SW 1271 (cell line): Measurements from ENCODE around the gene BPIFB2.
"Not testable (repeated sequence)": the region's sequence is repeated elsewhere in the genome, so short reads cannot be mapped to it uniquely, and the experiment has no call there.

ENCODE experiments used
- DNase-seq, 2 experiments: peaks; one replicate each; lab custom pipeline; 2025; lab: John Stamatoyannopoulos, UW

The BPIFB2 gene, protein sequence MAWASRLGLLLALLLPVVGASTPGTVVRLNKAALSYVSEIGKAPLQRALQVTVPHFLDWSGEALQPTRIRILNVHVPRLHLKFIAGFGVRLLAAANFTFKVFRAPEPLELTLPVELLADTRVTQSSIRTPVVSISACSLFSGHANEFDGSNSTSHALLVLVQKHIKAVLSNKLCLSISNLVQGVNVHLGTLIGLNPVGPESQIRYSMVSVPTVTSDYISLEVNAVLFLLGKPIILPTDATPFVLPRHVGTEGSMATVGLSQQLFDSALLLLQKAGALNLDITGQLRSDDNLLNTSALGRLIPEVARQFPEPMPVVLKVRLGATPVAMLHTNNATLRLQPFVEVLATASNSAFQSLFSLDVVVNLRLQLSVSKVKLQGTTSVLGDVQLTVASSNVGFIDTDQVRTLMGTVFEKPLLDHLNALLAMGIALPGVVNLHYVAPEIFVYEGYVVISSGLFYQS

GRCh38 chr20:33007376-33008335, at the start of gene BPIFB2:
TSS of gene BPIFB2 (plus strand) at chr20:33007704. CDS start at chr20:33008575, 871 bp downstream.
- no peak for DNase-seq

DNA sequence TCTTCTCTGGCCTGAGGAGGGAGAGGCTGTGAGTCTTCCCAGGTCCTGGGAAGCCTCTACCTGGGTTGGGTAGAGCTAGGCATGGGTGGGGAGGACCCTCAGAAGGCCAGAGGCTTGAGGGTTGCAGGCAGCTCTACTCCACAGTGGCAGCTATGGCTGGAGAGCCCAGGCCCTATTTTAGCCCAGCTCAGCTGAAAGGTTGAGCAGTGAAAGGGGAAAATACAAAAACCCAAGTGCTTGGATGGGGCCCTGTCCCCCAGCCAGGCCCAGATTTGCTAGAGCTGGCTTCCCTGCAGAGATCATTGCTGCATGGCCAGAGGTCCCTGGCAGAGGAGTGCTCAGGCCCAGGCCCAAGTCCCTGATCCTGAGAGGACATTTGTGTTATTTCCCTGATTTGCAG, 48.9 kb upstream of the BPIFB2 start:
- no peak for DNase-seq

GRCh38 chr20:32959351-32960221, 47.9 kb upstream of the BPIFB2 start:
- no peak for DNase-seq

GRCh38 chr20:32960222-32960518, 47.3 kb upstream of the BPIFB2 start:
- DNase-seq, result no peak

GRCh38 chr20:32960849-32961731, 46.4 kb upstream of the BPIFB2 start:
- no peak for DNase-seq

DNA sequence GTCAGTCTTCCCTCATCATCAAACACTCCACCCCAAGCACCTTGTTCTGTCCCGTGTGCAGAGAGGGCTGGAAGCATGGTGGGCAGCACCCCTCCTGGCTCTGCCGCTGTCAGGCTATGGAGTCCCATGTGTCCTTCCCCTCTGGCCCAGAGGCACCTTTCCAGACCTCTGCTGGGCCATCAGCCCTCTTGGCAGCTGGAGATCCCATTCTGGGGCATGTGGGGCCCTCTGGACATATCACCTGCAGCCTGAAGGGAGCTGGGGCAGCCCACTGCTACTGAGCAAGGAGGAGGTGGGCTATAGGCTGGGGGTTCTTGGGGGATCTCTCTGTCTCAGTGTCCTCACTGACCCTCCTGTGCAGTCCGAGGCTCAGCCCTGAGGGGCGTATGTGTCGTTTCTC, 45.5 kb upstream of the BPIFB2 start:
- no peak for DNase-seq

DNA sequence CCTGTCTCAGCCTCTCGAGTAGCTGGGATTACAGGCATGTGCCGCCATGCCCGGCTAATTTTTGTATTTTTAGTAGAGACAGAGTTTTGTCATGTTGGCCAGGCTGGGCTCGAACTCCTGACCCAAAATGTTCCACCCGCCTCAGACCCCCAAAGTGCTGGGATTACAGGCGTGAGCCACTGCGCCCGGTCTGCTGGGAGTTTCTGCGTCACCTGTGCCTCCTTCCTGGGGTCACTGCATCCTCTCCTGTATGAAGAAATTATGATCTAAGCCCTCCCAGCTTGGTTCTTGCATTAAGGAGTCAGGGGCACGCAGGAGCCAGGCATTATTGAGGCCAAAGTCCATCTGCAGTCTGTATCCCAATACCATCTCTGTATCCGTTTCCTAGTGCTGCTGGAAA, 44.9 kb upstream of the BPIFB2 start:
- DNase-seq, result not testable (repeated sequence)

DNA sequence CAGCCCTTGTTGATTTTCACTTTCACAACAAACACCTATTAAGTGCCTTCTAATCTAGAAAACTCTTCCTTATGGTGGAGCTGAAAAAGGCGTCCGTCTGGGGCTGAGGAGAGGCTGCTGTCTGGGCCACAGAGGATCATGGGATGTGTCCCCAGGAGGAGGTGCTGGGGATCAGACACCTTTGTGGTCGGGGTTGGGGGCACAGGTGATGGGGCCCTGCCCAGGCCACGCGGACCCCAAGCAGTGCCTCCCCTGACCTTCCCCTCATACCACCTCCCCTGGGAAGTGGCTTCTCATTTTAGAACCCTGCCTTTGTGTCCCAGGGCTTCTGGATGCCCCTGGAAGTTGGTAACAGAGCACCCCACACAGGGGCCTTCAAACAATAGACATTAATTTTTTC, 44.3 kb upstream of the BPIFB2 start:
- no peak for DNase-seq

DNA sequence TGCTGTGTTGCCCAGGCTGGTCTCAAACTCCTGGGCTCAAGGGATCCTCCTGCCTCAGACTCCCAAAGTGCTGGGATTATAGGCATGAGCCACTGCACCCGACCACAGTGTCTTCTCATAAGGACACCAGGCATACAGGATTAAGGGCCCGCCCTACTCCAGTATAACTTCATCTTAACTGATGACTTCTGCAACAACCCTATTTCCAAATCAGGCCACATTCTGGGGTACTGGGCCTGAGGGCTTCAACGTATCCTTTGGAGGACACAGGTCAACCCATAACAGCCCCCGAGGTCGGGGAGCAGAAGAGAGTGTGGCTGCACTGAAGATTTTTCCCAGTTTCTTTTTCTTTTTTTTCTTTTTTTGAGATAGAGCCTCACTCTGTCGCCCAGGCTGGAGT, 42.9 kb upstream of the BPIFB2 start:
- DNase-seq, result no peak

GRCh38 chr20:32965115-32965514, 42.4 kb upstream of the BPIFB2 start:
- DNase-seq, result no peak

GRCh38 chr20:32965581-32966373, 41.7 kb upstream of the BPIFB2 start:
- no peak for DNase-seq

- DNase-seq, result no peak
Observed at GRCh38 chr20:32966382-32966781, 41.1 kb upstream of the BPIFB2 start.

DNA sequence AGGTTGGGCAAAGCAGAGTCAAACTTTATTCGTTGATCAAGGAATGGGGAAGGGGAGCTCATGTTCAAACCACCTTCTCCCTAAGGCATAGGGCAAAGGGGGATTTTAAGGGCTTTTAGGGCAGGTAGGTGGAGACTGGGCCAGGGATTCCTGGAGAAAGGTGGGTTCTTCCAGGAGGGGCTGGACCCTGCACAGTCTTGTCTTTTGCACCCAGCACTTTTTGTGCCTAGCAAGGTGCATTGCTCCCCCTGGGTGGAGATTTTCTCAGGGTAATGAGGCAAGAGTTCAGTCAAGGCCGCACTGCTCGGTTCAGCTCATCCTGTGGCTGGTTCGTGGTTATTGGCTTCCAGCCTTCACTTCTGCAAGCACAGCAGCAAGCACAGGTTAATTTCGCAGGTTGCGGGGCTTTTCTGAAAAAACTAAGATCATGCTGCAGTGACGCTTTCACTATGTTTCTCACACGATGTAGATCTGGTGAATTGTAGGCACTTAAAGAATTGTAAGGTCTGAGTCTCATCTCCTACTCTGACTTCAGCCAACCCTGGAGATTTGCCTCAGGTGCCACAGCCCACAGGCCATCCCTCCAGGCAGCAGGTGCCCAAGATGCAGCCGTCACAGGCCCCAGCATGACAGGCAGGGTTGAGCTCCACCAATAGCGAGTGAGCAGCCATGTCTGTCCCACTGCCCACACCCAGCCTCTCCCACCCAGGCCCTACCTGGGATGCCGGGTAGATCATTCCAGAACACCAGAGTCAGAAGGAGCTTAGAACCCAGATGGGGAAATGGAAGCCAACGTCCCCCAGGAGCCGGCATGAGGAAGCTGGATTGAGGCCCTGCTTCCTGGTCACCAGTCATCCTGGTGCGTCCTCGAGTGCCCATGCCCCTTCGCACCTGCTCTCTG, 40.4 kb upstream of the BPIFB2 start:
- no peak for DNase-seq

- DNase-seq, result no peak
Observed at GRCh38 chr20:32967961-32968457, 39.5 kb upstream of the BPIFB2 start.

GRCh38 chr20:32968478-32969241, 38.8 kb upstream of the BPIFB2 start:
- no peak for DNase-seq

DNA sequence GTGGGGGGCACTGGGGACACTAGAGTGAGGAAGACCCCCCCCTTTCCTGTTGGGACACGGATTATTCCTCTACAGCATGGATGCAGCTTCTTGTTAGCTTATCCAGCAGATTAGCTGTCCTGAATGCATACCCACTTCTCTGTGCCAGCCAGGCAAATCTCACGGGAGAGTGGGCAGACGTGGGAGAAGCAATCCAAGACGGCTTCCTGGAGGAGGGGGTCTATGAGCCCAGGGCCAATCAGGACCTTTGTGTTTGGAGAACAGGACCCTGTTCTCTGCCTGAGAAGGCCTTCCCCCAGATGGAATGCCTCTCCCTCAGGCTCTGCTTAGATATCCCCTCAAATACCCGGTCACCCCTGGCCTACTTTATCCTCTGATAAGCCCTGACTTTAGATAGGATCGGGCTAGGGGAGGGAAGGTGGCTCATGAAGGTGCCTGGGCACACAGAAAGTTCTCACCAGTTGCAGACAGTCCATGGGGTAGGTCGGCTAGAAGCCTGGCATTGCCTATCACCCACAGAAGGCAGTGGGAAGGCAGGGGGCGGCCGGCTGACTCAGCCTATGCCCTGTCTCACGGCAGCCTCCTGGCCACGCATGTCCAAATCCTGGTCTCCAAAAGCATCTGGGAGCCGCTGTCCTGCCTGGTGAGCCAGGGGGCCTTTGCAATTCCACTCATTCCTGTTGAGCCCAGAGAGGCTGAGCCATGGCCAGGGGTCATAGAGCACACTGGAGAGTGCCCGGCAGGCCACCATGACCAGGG, 38.0 kb upstream of the BPIFB2 start:
- no peak for DNase-seq
